SK-N-SH treated with all-trans-retinoic acid at 6 μM for 48 hours (cell line): ENCODE measurements around the gene IL18R1.

ENCODE experiments used
- ARNTL ChIP-seq: fragments of 450-650 bp; formaldehyde crosslinking; IDR thresholded peaks from 2 replicates; pipeline ENCODE4 v1.5.0; 2020; ENCODE audit warnings: low read depth, mild to moderate bottlenecking, moderate library complexity, borderline replicate concordance
- BACH2 ChIP-seq: fragments of 250-450 bp; sonication (Bioruptor Pico); IDR thresholded peaks from 2 replicates; pipeline ENCODE4 v1.9.0; 2021; ENCODE audit warnings: mild to moderate bottlenecking, borderline replicate concordance
- ISL1 ChIP-seq: fragments of 250-450 bp; sonication (Bioruptor Pico); IDR thresholded peaks from 2 replicates; pipeline ENCODE4 v2.1.2; 2022; ENCODE audit warnings: mild to moderate bottlenecking, moderate library complexity
- RARB ChIP-seq: fragments of 250-450 bp; sonication (Bioruptor Pico); IDR thresholded peaks from 2 replicates; pipeline ENCODE4 v1.8.0; 2021; ENCODE audit warnings: mild to moderate bottlenecking, moderate library complexity
- TOX ChIP-seq: fragments of 250-450 bp; sonication (Bioruptor Pico); IDR thresholded peaks from 2 replicates; pipeline ENCODE4 v1.8.0; 2021; ENCODE audit warnings: mild to moderate bottlenecking, moderate library complexity, borderline replicate concordance
- ZFP3 ChIP-seq: fragments of 250-450 bp; sonication (Bioruptor Pico); IDR thresholded peaks from 2 replicates; pipeline ENCODE4 v1.5.0; 2020; ENCODE audit warnings: mild to moderate bottlenecking, moderate library complexity
- ZNF565 ChIP-seq: fragments of 450-650 bp; formaldehyde crosslinking; conservative IDR thresholded peaks from 2 replicates; pipeline ENCODE4 v1.5.0; 2020; ENCODE audit warnings: low read depth, mild to moderate bottlenecking, moderate library complexity
- TF ChIP-seq, protein P1 (sequence below): fragments of 250-450 bp; sonication (Bioruptor Pico); IDR thresholded peaks from 2 replicates; pipeline ENCODE4 v1.5.0; 2020; ENCODE audit warnings: mild to moderate bottlenecking, moderate library complexity

DNA sequence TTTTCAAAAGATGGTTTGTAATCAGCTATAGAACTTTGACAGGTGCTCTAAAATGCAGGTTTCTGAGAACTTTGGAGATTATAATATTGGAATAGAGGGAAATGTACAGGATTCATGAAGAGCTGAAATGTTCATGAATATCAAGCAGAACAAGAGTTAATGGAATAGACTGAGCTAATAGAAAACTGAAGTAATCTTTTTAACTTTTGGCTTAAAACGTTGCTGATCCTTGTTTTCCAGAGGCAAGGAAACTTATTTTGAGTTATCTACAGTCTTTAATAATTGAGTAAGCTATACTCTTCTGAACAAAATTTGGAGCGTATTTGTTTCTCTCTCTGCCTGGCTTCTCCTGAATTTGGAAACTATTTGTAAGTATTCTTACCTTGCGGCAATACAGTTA is 56.6 kb downstream of the IL18R1 start:
- TF ChIP-seq BACH2 (CRISPR knock-in tag) (no peak), RARB (no peak), TOX (no peak), ISL1 (CRISPR knock-in tag) (no peak), ARNTL (CRISPR knock-in tag) (no peak), ZFP3 (CRISPR knock-in tag) (no peak), ZNF565 (CRISPR knock-in tag) (no peak)
- TF ChIP-seq, protein P1, sequence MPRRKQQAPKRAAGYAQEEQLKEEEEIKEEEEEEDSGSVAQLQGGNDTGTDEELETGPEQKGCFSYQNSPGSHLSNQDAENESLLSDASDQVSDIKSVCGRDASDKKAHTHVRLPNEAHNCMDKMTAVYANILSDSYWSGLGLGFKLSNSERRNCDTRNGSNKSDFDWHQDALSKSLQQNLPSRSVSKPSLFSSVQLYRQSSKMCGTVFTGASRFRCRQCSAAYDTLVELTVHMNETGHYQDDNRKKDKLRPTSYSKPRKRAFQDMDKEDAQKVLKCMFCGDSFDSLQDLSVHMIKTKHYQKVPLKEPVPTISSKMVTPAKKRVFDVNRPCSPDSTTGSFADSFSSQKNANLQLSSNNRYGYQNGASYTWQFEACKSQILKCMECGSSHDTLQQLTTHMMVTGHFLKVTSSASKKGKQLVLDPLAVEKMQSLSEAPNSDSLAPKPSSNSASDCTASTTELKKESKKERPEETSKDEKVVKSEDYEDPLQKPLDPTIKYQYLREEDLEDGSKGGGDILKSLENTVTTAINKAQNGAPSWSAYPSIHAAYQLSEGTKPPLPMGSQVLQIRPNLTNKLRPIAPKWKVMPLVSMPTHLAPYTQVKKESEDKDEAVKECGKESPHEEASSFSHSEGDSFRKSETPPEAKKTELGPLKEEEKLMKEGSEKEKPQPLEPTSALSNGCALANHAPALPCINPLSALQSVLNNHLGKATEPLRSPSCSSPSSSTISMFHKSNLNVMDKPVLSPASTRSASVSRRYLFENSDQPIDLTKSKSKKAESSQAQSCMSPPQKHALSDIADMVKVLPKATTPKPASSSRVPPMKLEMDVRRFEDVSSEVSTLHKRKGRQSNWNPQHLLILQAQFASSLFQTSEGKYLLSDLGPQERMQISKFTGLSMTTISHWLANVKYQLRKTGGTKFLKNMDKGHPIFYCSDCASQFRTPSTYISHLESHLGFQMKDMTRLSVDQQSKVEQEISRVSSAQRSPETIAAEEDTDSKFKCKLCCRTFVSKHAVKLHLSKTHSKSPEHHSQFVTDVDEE, result no peak
